Loucy (cell line): ENCODE results near the gene CKS1B.

ENCODE experiments used
- H2AFZ ChIP-seq: fragments of 200-600 bp; sonication (generic); 2 replicates; pipeline ENCODE4 v1.6.0; 2016; ENCODE audit warnings: antibody characterized with exemption, mild to moderate bottlenecking, low read length, moderate library complexity
- H3F3A ChIP-seq: fragments of 200-600 bp; 2 replicates; pipeline ENCODE4 v1.6.0; 2016; ENCODE audit warnings: antibody characterized with exemption, low read depth, mild to moderate bottlenecking
- H3K27me3 ChIP-seq: fragments of 200-600 bp; sonication (generic); 2 replicates; pipeline ENCODE4 v1.6.1; 2014; ENCODE audit warnings: low read length, mild to moderate bottlenecking; ENCODE audit not compliant: insufficient read depth, poor library complexity, severe bottlenecking
- H3K36me3 ChIP-seq: fragments of 200-600 bp; sonication (generic); 2 replicates; pipeline ENCODE4 v1.6.1; 2016; ENCODE audit warnings: low read length; ENCODE audit not compliant: insufficient read depth
- H3K4me1 ChIP-seq: fragments of 200-600 bp; sonication (generic); 2 replicates; pipeline ENCODE4 v1.5.1; 2014; ENCODE audit warnings: low read length, mild to moderate bottlenecking; ENCODE audit not compliant: insufficient read depth, poor library complexity, severe bottlenecking
- H3K4me2 ChIP-seq: fragments of 200-600 bp; sonication (generic); 2 replicates; pipeline ENCODE4 v1.6.0; 2014; ENCODE audit warnings: antibody characterized with exemption, low read length, low read depth, mild to moderate bottlenecking; ENCODE audit not compliant: poor library complexity, severe bottlenecking
- H3K4me3 ChIP-seq: fragments of 200-600 bp; sonication (generic); 2 replicates; pipeline ENCODE4 v1.5.1; 2014; ENCODE audit warnings: low read length, mild to moderate bottlenecking, mixed read lengths; ENCODE audit not compliant: poor library complexity, severe bottlenecking
- H3K79me2 ChIP-seq: fragments of 200-600 bp; sonication (generic); 2 replicates; pipeline ENCODE4 v1.6.1; 2014; ENCODE audit warnings: low read length; ENCODE audit not compliant: insufficient read depth
- H3K9ac ChIP-seq: fragments of 200-600 bp; sonication (generic); 2 replicates; pipeline ENCODE4 v1.6.0; 2014; ENCODE audit warnings: mild to moderate bottlenecking, low read depth, low read length, moderate library complexity; ENCODE audit not compliant: poor library complexity, severe bottlenecking
- H3K9me2 ChIP-seq: fragments of 200-600 bp; sonication (generic); replicated peaks from 2 replicates; pipeline ENCODE4 v1.6.1; 2016; ENCODE audit warnings: low read depth, low read length, mixed read lengths
- H3K9me3 ChIP-seq: fragments of 200-600 bp; sonication (generic); 2 replicates; pipeline ENCODE4 v1.6.1; 2014; ENCODE audit warnings: mild to moderate bottlenecking, antibody characterized with exemption, low read length, low read depth; ENCODE audit not compliant: insufficient read depth
- H4K20me1 ChIP-seq: fragments of 200-600 bp; sonication (generic); 2 replicates; pipeline ENCODE4 v1.6.0; 2014; ENCODE audit warnings: antibody characterized with exemption, low read length, mild to moderate bottlenecking; ENCODE audit not compliant: insufficient read depth, poor library complexity, severe bottlenecking
- CTCF ChIP-seq: fragments of 200-600 bp; sonication (generic); conservative IDR thresholded peaks from 2 replicates; pipeline ENCODE4 v1.5.1; 2014; ENCODE audit warnings: mild to moderate bottlenecking, antibody characterized with exemption, low read length
- EZH2phosphoT487 ChIP-seq: fragments of 200-600 bp; IDR thresholded peaks from 2 replicates; pipeline ENCODE4 v1.6.1; 2018; ENCODE audit warnings: antibody characterized with exemption, mild to moderate bottlenecking, moderate library complexity, borderline replicate concordance

Gene CKS1B

GRCh38 chr1:155003766-155004351, 29.4 kb downstream of the CKS1B start:
- Histone ChIP-seq H3K4me1 (peaks cover 43% of the 10 kb centered on the region), H3K9ac (peak overlapping the region; percentile 58), H4K20me1 (no peaks in the 10 kb centered on the region), H3K9me3 (no peaks in the 10 kb centered on the region), H3K27me3 (no peaks in the 10 kb centered on the region), H3K4me3 (peak overlapping the region; percentile 12), H3K36me3 (no peaks in the 10 kb centered on the region), H3K79me2 (no peaks in the 10 kb centered on the region), H2AFZ (no peak overlapping the region), H3K4me2 (peak overlapping the region; percentile 57), H3F3A (peaks cover 15% of the 10 kb centered on the region), H3K9me2 (no peaks in the 10 kb centered on the region)
- TF ChIP-seq CTCF (no peak), EZH2phosphoT487 (no peak)

- H3K4me2 ChIP-seq = peak overlapping the region; percentile 57
- peak overlapping the region; percentile 12 for H3K4me3 ChIP-seq
- no peaks in the 10 kb centered on the region for H3K79me2 ChIP-seq
- no peaks in the 10 kb centered on the region for H3K9me2 ChIP-seq
- no peaks in the 10 kb centered on the region for H4K20me1 ChIP-seq
- H3K4me1 ChIP-seq = peaks cover 44% of the 10 kb centered on the region
- no peaks in the 10 kb centered on the region for H3K36me3 ChIP-seq
- H3K9me3 ChIP-seq = no peaks in the 10 kb centered on the region
- H3K9ac ChIP-seq = peak overlapping the region; percentile 58
- H2AFZ ChIP-seq = no peak overlapping the region
- H3F3A ChIP-seq = peaks cover 12% of the 10 kb centered on the region; the same call in 1 of the 2 replicates
- no peak for TF ChIP-seq EZH2phosphoT487
- no peak for TF ChIP-seq CTCF
- H3K27me3 ChIP-seq = no peaks in the 10 kb centered on the region
Measured at GRCh38 chr1:155004352-155005075, 30.0 kb downstream of the CKS1B start.

GRCh38 chr1:155005076-155006011, 30.9 kb downstream of the CKS1B start:
- H3K4me1 ChIP-seq = peaks cover 44% of the 10 kb centered on the region
- H3K27me3 ChIP-seq = no peaks in the 10 kb centered on the region
- H3K9me3 ChIP-seq = no peaks in the 10 kb centered on the region
- peak overlapping the region; percentile 57 for H3K4me2 ChIP-seq
- no peaks in the 10 kb centered on the region for H4K20me1 ChIP-seq
- H3K9ac ChIP-seq = peak overlapping the region; percentile 58
- no peak overlapping the region for H2AFZ ChIP-seq
- no peaks in the 10 kb centered on the region for H3K79me2 ChIP-seq
- no peak overlapping the region for H3K4me3 ChIP-seq
- H3K9me2 ChIP-seq = no peaks in the 10 kb centered on the region
- peaks cover 4% of the 10 kb centered on the region; the same call in 1 of the 2 replicates for H3F3A ChIP-seq
- no peaks in the 10 kb centered on the region for H3K36me3 ChIP-seq
- no peak for TF ChIP-seq EZH2phosphoT487
- no peak for TF ChIP-seq CTCF
